ENCODE measurements around the gene BCAP31.
"Not testable (repeated sequence)": the region's sequence is repeated elsewhere in the genome, so short reads cannot be mapped to it uniquely, and the experiment has no call there.

BCAP31 gene

GRCh38 chrX:153708415-153708814, 15.8 kb downstream of the BCAP31 start:
- DNase-seq (ENCODE audit: low read depth): no peak

DNA sequence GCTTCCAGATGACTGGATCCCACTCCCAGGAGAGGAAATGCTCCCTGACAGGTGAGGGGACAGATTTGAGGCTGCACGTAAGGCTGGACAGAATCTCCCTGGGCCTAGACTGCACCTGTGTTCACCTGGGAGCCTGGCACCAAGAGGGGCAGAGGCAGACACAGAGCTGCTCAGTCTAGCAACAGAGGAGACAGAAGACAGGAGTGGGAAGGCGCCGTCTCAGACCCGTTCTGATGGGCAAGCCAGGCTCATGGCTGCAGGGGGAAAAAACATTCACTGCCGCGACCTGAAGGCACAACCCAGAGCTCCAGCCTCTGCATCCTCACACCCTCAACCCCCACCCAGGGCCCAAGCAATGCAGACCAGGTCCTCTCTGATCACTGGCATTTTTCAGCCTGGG, 16.8 kb downstream of the BCAP31 start:
- no peak for DNase-seq (ENCODE audit: low read depth)

GRCh38 chrX:153706799-153707198, 17.4 kb downstream of the BCAP31 start:
- DNase-seq (ENCODE audit: low read depth): no peak

DNA sequence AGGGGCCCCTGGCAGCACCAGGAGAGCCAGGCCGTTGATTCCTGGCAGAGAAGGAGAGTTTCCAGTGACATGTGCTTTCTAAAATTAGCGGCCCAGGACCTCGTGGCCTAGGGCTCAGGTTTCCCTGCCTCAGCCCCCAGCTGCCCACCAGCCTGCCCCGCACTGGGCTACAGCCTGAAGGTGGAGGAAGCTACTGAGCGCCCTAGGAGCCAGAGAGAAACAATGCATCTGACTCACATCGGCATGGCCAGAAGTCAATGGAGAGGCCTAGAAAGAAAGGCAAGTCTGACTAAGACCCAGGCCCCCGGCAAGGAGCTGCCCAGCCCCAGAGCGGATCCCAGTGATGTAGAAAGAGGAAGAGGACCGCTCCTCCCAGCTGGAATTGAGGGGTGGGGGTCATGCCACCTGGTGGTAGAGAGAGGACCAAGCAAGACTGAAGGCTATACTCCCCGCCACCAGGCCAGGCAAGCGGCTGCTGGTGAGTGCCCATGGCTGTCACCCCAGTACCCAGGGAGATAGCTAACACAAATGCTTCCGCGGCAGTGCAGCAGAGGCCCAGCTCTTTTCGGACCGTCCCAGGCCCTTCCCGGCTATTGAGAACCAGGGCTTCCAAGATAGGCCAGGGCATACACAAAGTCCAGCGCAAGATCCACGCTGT, 18.7 kb downstream of the BCAP31 start:
- DNase-seq (ENCODE audit: low read depth): not testable (repeated sequence)

DNA sequence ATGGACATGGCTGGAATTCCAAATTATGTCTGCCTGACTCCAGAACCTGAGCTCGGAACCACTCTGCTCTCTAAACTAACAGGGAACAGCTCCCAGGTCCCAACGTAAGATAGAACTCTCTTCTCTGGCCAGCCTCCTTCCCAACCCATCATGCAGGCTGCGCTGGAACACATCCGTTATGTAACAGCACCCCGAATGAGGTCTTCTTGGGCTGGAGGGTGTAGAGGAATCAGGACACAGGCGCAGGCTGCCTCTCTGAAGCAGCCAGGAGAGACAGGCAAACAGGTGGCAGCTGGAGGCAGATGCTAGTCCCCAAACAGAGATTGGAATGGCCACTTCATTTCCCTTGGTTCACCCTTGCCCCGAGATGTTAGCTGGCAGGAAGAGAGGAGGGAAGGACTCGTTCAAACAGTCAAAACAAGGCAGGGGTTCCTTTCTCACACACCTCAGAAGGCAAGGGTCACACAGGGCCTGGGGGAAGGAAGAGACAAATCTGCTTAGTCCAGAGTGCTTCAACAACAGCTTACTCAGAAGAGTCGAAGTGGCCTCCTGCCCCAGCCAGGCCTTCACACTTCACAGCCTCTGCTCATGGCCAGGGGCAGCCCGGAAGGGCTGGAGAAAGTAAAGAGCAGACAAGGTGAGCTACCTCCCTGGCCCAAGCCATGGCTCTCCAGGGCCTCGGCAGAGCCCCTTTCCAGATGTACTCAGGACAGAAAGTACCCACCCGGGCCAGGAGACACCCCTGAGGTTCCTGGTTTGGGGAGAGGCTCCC, 19.4 kb downstream of the BCAP31 start:
- DNase-seq (ENCODE audit: low read depth): not testable (repeated sequence)

DNA sequence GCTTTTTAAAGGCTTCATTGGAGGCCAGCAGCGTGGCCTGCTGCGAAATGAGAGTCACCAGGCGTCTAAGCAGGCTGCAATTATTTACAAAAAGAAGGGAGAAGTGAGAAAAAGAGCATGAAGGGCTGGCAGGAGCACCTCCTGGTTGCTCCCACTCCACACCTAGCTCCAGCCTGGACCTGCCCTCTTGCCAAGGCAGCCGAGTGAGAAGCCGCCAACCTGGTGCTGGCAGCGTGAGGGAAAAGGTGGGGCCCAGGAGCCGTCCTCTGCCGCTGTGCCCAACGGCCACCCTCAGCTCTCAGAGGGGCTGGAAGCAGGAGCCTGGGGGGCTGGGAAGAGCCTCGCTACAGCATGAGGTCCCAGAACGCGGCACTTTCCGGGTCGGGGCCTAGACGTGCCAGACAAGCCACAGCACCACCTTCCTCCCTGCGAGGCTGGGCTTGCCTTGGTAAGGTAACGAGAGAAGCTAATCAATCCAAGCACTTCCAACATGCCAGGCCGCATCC, 20.1 kb downstream of the BCAP31 start:
- DNase-seq (ENCODE audit: low read depth): no peak

GRCh38 chrX:153703036-153703370, 21.2 kb downstream of the BCAP31 start:
- DNase-seq (ENCODE audit: low read depth): no peak

DNA sequence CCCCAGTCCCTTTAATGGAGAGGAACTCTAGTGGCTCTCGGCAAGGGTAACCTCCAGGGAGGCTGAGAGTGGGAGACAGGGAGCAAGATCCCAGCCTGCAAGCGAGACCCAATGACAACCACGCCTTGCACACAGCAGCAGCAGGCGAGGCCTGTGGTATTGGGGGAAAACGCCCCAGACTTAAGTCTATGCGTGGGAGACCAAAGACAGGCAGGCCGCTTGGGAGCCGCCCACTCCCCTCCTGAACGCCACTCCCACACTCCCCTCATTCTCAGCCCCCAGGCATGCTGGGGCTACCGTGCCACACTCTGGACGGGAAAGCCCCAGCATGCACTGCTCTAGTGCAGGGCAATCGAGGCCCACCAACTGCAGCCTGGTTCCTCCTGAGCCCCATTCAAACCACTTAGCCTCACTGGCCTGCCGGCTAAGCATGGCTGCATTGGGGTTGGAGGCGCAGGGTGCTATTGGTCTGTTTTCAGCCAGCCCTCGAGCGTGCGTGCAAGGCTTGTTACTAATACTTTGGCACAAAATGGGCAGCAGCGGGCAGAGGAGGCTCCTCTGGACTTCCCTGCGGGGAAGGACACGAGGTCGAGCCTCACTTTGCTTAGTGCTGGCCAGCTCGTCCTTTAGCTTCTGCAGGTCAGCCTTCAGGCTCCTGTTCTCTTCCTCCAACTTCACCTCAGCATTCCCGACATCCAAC, 21.7 kb downstream of the BCAP31 start:
- no peak for DNase-seq (ENCODE audit: low read depth)

DNA sequence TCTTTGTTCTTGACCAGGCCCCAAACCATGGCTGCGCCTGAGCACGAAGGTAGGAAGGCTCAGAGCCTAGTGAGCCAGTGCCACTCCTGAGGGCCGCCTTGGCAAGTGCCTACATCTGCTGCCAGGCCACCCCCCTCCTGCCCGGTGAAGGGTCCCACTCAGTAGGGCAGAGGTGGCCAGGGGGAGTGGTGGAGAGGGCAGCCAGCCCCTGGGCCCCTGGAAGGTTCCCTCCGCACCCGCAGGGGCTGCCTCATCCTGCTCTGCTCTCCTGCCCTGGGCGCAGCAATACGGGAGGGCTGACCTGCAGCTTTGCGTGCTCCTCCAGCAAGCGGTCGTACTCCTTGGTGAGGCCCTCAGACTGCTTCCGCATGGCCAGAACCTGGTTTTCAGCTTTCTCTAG, 22.5 kb downstream of the BCAP31 start:
- DNase-seq (ENCODE audit: low read depth): no peak

DNA sequence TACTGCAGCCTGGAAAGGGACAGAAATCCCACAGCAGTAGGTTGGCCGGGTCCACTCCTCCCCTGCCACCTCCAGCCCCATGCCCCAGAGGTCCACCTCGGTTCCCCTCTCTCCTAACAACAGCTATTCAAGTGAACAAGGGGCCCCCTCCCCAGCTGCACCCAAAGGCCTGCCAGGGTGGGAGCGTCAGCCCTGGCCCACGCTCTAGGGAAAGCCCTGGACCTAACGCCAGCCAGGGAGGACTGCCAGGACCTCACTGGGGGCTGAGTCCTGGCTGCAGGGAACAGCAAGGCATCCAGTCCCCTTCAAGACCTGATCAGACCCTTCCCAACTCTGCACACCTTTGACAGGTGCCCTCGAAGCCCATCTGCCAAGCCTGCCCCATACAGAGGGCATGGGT, 23.2 kb downstream of the BCAP31 start:
- DNase-seq (ENCODE audit: low read depth): no peak

- DNase-seq (ENCODE audit: low read depth): no peak
These were observed 23.7 kb downstream of the BCAP31 start for GRCh38 chrX:153700376-153700945.

DNA sequence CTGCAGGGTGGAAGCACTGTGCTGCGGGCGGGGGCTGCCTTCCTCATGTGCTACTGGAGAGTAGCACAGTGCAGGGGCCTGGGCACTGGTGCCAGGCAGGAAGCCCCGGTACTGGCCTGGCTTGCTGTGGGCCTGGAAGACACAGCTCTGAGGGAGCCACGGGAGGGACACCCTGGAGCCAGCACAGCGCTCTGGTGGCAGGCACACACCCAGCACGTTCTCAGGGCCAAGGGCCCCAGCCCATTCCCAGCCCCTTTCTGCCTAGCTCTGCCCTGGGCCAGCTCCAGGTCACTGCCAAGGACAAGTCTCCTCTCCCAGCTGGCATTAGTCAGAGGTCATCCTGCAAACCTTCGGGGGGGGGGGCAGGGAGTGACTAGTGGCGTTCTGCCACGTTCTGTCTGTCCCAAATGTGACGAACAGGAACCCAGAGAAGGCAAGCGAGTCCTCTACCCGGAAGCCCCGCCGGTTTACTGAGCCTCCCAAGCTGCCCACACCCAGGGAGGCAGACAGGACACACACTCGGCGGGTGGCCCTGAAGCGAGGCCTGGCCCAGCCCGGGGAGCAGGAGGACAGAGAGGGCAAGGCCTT, 24.3 kb downstream of the BCAP31 start:
- DNase-seq (ENCODE audit: low read depth): not testable (repeated sequence)

DNA sequence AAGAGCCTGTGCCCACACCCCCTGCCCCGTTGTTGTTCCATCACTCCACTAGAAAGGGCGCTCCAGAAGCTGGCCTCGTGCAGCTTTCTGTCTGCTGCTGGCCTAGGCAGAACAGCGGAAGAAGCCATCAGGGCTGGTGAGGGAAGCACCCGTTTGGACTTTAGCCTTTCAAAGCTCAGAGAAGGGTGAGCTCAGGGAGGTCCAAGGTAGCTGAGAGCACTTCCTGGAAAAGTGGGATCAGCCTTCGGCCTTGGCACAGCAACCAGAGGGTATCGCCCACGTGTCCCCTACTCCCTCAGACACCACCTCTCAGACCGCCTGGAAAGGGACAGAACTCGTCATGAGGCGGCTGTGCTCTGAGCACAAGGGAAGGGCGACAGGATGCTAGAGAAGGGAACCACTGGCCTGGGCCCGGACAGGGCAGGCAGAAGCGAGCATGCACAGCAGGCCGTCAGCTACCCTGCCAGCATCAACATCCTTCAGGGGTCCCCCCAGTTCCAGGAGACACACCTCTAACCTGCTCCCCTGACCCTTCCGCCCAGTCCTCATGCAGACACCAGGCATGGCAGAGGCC, 24.9 kb downstream of the BCAP31 start:
- DNase-seq (ENCODE audit: low read depth): not testable (repeated sequence)

- DNase-seq (ENCODE audit: low read depth): no peak
These were observed 26.0 kb downstream of the BCAP31 start for GRCh38 chrX:153697924-153698865.

GRCh38 chrX:153696986-153697722, 27.0 kb downstream of the BCAP31 start:
- not testable (repeated sequence) for DNase-seq (ENCODE audit: low read depth)

DNA sequence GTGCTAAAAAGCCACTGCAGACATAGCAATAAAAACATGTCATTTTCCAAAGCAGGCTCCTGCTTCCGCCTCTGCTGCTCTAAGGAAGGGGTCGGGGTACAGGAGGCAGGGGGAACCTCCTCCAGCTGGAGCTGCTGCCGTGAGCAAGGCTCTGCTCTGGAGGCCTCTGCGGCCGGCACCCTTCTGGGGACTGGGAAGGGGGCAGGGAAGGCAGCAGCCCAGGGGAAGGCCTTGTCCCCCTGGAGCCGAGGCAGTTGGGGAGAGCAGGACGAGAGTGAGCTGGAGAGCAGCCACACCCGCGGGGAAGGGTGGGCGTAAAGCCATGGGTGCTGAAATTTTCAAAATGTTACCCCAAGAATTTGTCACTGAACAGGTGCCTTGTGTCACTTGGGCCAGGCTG, 27.6 kb downstream of the BCAP31 start:
- DNase-seq (ENCODE audit: low read depth): not testable (repeated sequence)

GRCh38 chrX:153696100-153696499, 28.1 kb downstream of the BCAP31 start:
- no peak for DNase-seq (ENCODE audit: low read depth)

DNA sequence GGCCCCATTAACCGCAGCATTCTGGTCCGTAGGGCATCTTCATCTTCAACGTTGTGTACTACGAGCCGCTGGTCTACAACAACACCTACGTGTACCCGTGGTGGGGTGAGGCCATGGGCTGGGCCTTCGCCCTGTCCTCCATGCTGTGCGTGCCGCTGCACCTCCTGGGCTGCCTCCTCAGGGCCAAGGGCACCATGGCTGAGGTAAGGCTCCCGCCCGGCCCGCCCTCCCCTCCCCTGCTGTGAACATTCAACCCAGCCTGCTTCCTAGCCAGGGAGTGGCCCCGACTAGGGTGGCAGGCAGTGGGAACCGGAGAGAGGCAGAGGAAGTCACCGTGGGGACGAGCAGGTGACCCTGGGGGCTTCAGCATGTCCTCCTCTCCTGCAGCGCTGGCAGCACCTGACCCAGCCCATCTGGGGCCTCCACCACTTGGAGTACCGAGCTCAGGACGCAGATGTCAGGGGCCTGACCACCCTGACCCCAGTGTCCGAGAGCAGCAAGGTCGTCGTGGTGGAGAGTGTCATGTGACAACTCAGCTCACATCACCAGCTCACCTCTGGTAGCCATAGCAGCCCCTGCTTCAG, 29.4 kb downstream of the BCAP31 start:
- DNase-seq (ENCODE audit: low read depth): no peak

- DNase-seq (ENCODE audit: low read depth): not testable (repeated sequence)
These were observed 29.9 kb downstream of the BCAP31 start for GRCh38 chrX:153694256-153694655.

All from activated T-cell treated with anti-CD3 and anti-CD28 coated beads for 24 hours (primary cell).